HepG2 (cell line): ENCODE results near the gene ARL2. TPM values are rescaled to one million over a fixed set of nuclear protein-coding genes. Genes with fewer than 3 reads are reported as not detected.

Source experiments
- ATAC-seq: fragments of 200-7000 bp; cut with Tn5 transposase; 3 replicates; pipeline ENCODE4 v1.9.1; 2020; ENCODE audit warnings: mild to moderate bottlenecking, moderate library complexity
- BruUV-seq: library from RNA; stranded (reverse); fragments of 400-500 nt; replicated peaks from 2 replicates; lab custom pipeline; 2021; lab: Mats Ljungman, UMichigan
- CTCF ChIA-PET: fragments of 300-600 bp; formaldehyde crosslinking; extraction: SDS; loops from one replicate; lab custom pipeline; 2021; ENCODE audit warnings: low total read pairs, inconsistent platforms, low intra/inter-chr PET ratio; lab: Yijun Ruan, JAX
- POLR2A ChIA-PET: fragments of 350-600 bp; sonication (Branson Sonifier 250); formaldehyde crosslinking; loops from one replicate; lab custom pipeline; 2020; ENCODE audit warnings: antibody characterized with exemption, inconsistent platforms; lab: Yijun Ruan, JAX
- DNase-seq: peaks from one replicate; pipeline ENCODE4 v3.0.0-alpha.2; 2015; ENCODE audit warnings: low spot score
- FAIRE-seq: peaks from 3 replicates; lab custom pipeline; 2011; peaks lifted over from hg19 to GRCh38; lab: Jason Lieb, UNC
- H2AFZ ChIP-seq: one replicate; pipeline ENCODE4 v1.6.1; 2011; ENCODE audit warnings: low read length, inconsistent platforms
- H3K27ac ChIP-seq: fragments of 300-600 bp; 3 replicates; pipeline ENCODE4 v1.8.0; 2011; ENCODE audit warnings: mixed run types, mild to moderate bottlenecking, mixed read lengths, low read length, inconsistent platforms; ENCODE audit not compliant: insufficient read depth; ENCODE audit errors: extremely low read length
- H3K27me3 ChIP-seq, 2 experiments: fragments of 200-600 bp in 1 of 2; 2 replicates in 1 of 2; 3 replicates in 1 of 2; pipeline versions ENCODE4 v1.6.0 to v1.8.0; 2011; ENCODE audit warnings: low read length in 2 of 2, mild to moderate bottlenecking in 2 of 2, moderate library complexity in 2 of 2, inconsistent platforms in 1 of 2; ENCODE audit not compliant: insufficient read depth in 2 of 2, control insufficient read depth in 1 of 2
- H3K36me3 ChIP-seq, 2 experiments: fragments of 200-600 bp in 1 of 2; replicated peaks in 1 of 2; 2 replicates in 1 of 2; 3 replicates in 1 of 2; pipeline versions ENCODE4 v1.5.1 to v1.8.0; 2011; ENCODE audit warnings: low read length in 2 of 2, inconsistent platforms in 1 of 2; ENCODE audit not compliant: insufficient read depth in 2 of 2, control insufficient read depth in 1 of 2
- H3K4me1 ChIP-seq: 2 replicates; pipeline ENCODE4 v1.5.1; 2012; ENCODE audit warnings: low read length, inconsistent platforms; ENCODE audit not compliant: insufficient read depth
- H3K4me2 ChIP-seq: 2 replicates; pipeline ENCODE4 v1.6.0; 2011; ENCODE audit warnings: low read depth, low read length, inconsistent platforms
- H3K4me3 ChIP-seq, 3 experiments: fragments of 200-600 bp in 1 of 3; sonication (generic), shearing (Covaris generic) in 1 of 3; replicated peaks in 1 of 3; 2 replicates each; pipeline ENCODE4 v1.5.1; 2011 to 2016; ENCODE audit warnings: low read length in 3 of 3, inconsistent platforms in 2 of 3, low read depth in 2 of 3, mild to moderate bottlenecking in 2 of 3, control low read depth in 1 of 3, mixed read lengths in 1 of 3; ENCODE audit not compliant: insufficient read depth in 1 of 3
- H3K79me2 ChIP-seq: one replicate; pipeline ENCODE4 v1.6.1; 2011; ENCODE audit warnings: low read length, inconsistent platforms; ENCODE audit not compliant: insufficient read depth
- H3K9ac ChIP-seq: 2 replicates; pipeline ENCODE4 v1.6.0; 2011; ENCODE audit warnings: mild to moderate bottlenecking, low read depth, low read length, inconsistent platforms; ENCODE audit not compliant: insufficient read depth
- H3K9me3 ChIP-seq: 2 replicates; pipeline ENCODE4 v1.5.1; 2012; ENCODE audit warnings: mild to moderate bottlenecking, low read length
- H4K20me1 ChIP-seq: 2 replicates; pipeline ENCODE4 v1.6.0; 2011; ENCODE audit warnings: inconsistent platforms, mild to moderate bottlenecking, low read length, moderate library complexity; ENCODE audit not compliant: insufficient read depth
- CC2D1A ChIP-seq: sonication (generic); formaldehyde crosslinking; IDR thresholded peaks from 2 replicates; pipeline ENCODE4 v1.8.1; 2023; ENCODE audit warnings: mild to moderate bottlenecking, missing genetic modification reagents
- IKZF4 ChIP-seq: sonication (generic); formaldehyde crosslinking; IDR thresholded peaks from 2 replicates; pipeline ENCODE4 v1.5.1; 2020; ENCODE audit warnings: borderline replicate concordance, mild to moderate bottlenecking, low read depth, missing genetic modification reagents; ENCODE audit errors: not compliant biosample characterization
- MEIS1 ChIP-seq: sonication (generic); formaldehyde crosslinking; IDR thresholded peaks from 2 replicates; pipeline ENCODE4 v1.9.0; 2021; ENCODE audit warnings: mild to moderate bottlenecking, missing genetic modification reagents, moderate library complexity, borderline replicate concordance
- NRL ChIP-seq: sonication (generic); formaldehyde crosslinking; IDR thresholded peaks from 2 replicates; pipeline ENCODE4 v1.5.0; 2020; ENCODE audit warnings: missing genetic modification reagents, mild to moderate bottlenecking, moderate library complexity, borderline replicate concordance
- PITX1 ChIP-seq: sonication (generic); formaldehyde crosslinking; IDR thresholded peaks from 2 replicates; pipeline ENCODE4 v1.5.1; 2020; ENCODE audit warnings: mild to moderate bottlenecking, missing genetic modification reagents
- POLR2G ChIP-seq: fragments of 200-400 bp; formaldehyde crosslinking; IDR thresholded peaks from 2 replicates; pipeline ENCODE4 v1.6.1; 2018; ENCODE audit warnings: mild to moderate bottlenecking, low read depth, low read length, moderate library complexity
- PRDM15 ChIP-seq: sonication (generic); formaldehyde crosslinking; IDR thresholded peaks from 2 replicates; pipeline ENCODE4 v1.4.0; 2020; ENCODE audit warnings: missing genetic modification reagents
- ZHX2 ChIP-seq, 2 experiments: sonication (generic) in 1 of 2; formaldehyde crosslinking in 1 of 2; IDR thresholded peaks; 2 replicates each; pipeline versions ENCODE4 v1.6.1 to v1.9.0; 2014 to 2022; ENCODE audit warnings: antibody characterized with exemption in 1 of 2, borderline replicate concordance in 1 of 2, inconsistent platforms in 1 of 2, low read depth in 1 of 2, missing genetic modification reagents in 1 of 2
- ZNF800 ChIP-seq: sonication (generic); formaldehyde crosslinking; IDR thresholded peaks from 2 replicates; pipeline ENCODE4 v1.4.0; 2020; ENCODE audit warnings: missing genetic modification reagents
- ZSCAN22 ChIP-seq: sonication (generic); formaldehyde crosslinking; IDR thresholded peaks from 2 replicates; pipeline ENCODE4 v1.4.0; 2020; ENCODE audit warnings: mild to moderate bottlenecking, missing genetic modification reagents
- WGBS: methylation state at CpG from one replicate; pipeline ENCODE4 v1.1.6; 2017; ENCODE audit warnings: low lambda C conversion rate; 5-methylcytosine and 5-hydroxymethylcytosine counted together
- in situ Hi-C: cut with HindIII; loops from 2 replicates; pipeline ENCODE4 v1.10.0; 2017; ENCODE audit warnings: low pct_unique_long_range_greater_than_20kb; ENCODE audit not compliant: extremely low pct_ligation_motif_present
- intact Hi-C: fragments of 100-400 bp; cut with micrococcal nuclease; formaldehyde crosslinking; loops from one replicate; pipeline ENCODE4 v1.10.0; 2022; ENCODE audit not compliant: unreplicated experiment
- polyA plus RNA-seq, 8 experiments: library from polyadenylated mRNA; depleted of rRNA in 3 of 8; stranded (reverse) in 7 of 8; unstranded in 1 of 8; fragments of >200 nt; fragmentation: Illumina TruSeq in 4 of 8; extraction: Trizol in 4 of 8; gene quantifications; 2 replicates each; pipeline versions ENCODE4 v1.2.1 to v1.2.3, GENCODE V29; 2011 to 2016; ENCODE audit warnings: low read depth in 4 of 8, missing spikeins in 1 of 8, mixed read lengths in 1 of 8; ENCODE audit not compliant: insufficient read depth in 1 of 8
- total RNA-seq, 5 experiments: library from RNA; depleted of rRNA; stranded (reverse); fragments of >200 nt; fragmentation: Illumina TruSeq; extraction: Trizol; gene quantifications; 2 replicates each; pipeline ENCODE4 v1.2.3, GENCODE V29; 2016; ENCODE audit warnings: low read depth in 1 of 5

ARL2 gene
- total and polyA plus RNA-seq, 2 of the 13 experiments (the other 11 are each of a cell fraction or from before 2014, with no cell fraction given): 82.9 to 84.4 TPM

- TF ChIP-seq PRDM15 (no peak), MEIS1 (CRISPR knock-in tag) (no peak)
Observed at GRCh38 chr11:65060913-65061408, 47.0 kb downstream of the ARL2 start (continued).

GRCh38 chr11:65063532-65063931 lies 49.6 kb downstream of the ARL2 start:
- TF ChIP-seq IKZF4 (CRISPR knock-in tag): no peak
- no peak for TF ChIP-seq ZNF800 (CRISPR knock-in tag)
- peak; percentile 85 for TF ChIP-seq ZSCAN22
- no peak for TF ChIP-seq NRL (CRISPR knock-in tag)
- no peak for TF ChIP-seq CC2D1A (CRISPR knock-in tag)
- TF ChIP-seq POLR2G: no peak
- TF ChIP-seq PITX1 (CRISPR knock-in tag): 0 out of 2 replicates have a peak, but pooled peaks have one; percentile 39
- no peak for TF ChIP-seq ZHX2 (IDR thresholded peaks at IDR 0.05; ENCODE audit: low read depth)
- TF ChIP-seq ZHX2 (CRISPR knock-in tag; IDR thresholded peaks at IDR 0.05; ENCODE audit: borderline replicate concordance): no peak
- ATAC-seq (no peak), DNase-seq (no peak), FAIRE-seq (no peak)
- in situ Hi-C loops: no loop called here
- no peak overlapping the region for H3K4me3 ChIP-seq
- H3K4me1 ChIP-seq: peaks cover 63% of the 10 kb centered on the region
- H3K36me3 ChIP-seq: no peaks in the 10 kb centered on the region
- WGBS: no CpG with 5 or more reads among the region's 3 CpGs
- H3K27me3 ChIP-seq: no peaks in the 10 kb centered on the region
- H3K9ac ChIP-seq: no peak overlapping the region
- no peaks in the 10 kb centered on the region for H3K9me3 ChIP-seq
- POLR2A ChIA-PET: interaction anchor here (1.2 kb wide), 3 partner anchors 23 to 72 kb away, joined by 3 to 4 read pairs (median 4); partner anchors contain the start of genes SAC3D1 and SNX15
- H3K79me2 ChIP-seq: no peaks in the 10 kb centered on the region
- no peak overlapping the region for H2AFZ ChIP-seq
- no peak overlapping the region for H3K4me2 ChIP-seq
- no TSS peak for BruUV-seq
- no peaks in the 10 kb centered on the region for H4K20me1 ChIP-seq
- intact Hi-C loops: no loop called here
- H3K27ac ChIP-seq: no peak overlapping the region
- CTCF ChIA-PET: no interaction called here
